IMR-90 (cell line): ENCODE results near the gene ADARB2. TPM values are rescaled to one million over a fixed set of nuclear protein-coding genes. Genes with fewer than 3 reads are reported as not detected.

ENCODE experiments used
- ATAC-seq: fragments of 200-7000 bp; cut with Tn5 transposase; 2 replicates; pipeline ENCODE4 v1.9.1; 2020; ENCODE audit warnings: low read depth, mild to moderate bottlenecking, moderate library complexity
- BruUV-seq: library from RNA; stranded (reverse); fragments of 400-500 nt; replicated peaks from 2 replicates; lab custom pipeline; 2021; lab: Mats Ljungman, UMichigan
- CTCF ChIA-PET: fragments of 300-600 bp; formaldehyde crosslinking; extraction: SDS; loops from one replicate; lab custom pipeline; 2021; ENCODE audit warnings: antibody characterized with exemption; lab: Yijun Ruan, JAX
- POLR2A ChIA-PET: fragments of 300-600 bp; sonication (Branson Sonifier 250); formaldehyde crosslinking; loops from one replicate; lab custom pipeline; 2022; ENCODE audit warnings: antibody characterized with exemption; ENCODE audit not compliant: unreplicated experiment; lab: Charles Lee
- DNase-seq: peaks from one replicate; pipeline ENCODE4 v3.0.0; 2013
- H2AFZ ChIP-seq: replicated peaks from 2 replicates; pipeline ENCODE3; 2013; ENCODE audit warnings: low read length, mild to moderate bottlenecking; ENCODE audit not compliant: poor library complexity
- H2AK5ac ChIP-seq: 2 replicates; pipeline ENCODE4 v1.6.1; 2013; ENCODE audit warnings: low read depth, low read length, inconsistent platforms
- H2AK9ac ChIP-seq: replicated peaks from 2 replicates; pipeline ENCODE3; 2013; ENCODE audit warnings: mild to moderate bottlenecking, low read depth, low read length, moderate library complexity; ENCODE audit not compliant: poor library complexity
- H2BK120ac ChIP-seq: 2 replicates; pipeline ENCODE4 v1.6.1; 2013; ENCODE audit warnings: low read depth, low read length, inconsistent platforms
- H2BK15ac ChIP-seq: 3 replicates; pipeline ENCODE4 v1.6.1; 2013; ENCODE audit warnings: low read depth, low read length, inconsistent platforms
- H2BK20ac ChIP-seq: 2 replicates; pipeline ENCODE4 v1.6.1; 2013; ENCODE audit warnings: low read depth, mild to moderate bottlenecking, inconsistent platforms, low read length, moderate library complexity
- H2BK5ac ChIP-seq: 2 replicates; pipeline ENCODE4 v1.6.1; 2013; ENCODE audit warnings: mild to moderate bottlenecking, low read depth, low read length, inconsistent platforms; ENCODE audit not compliant: poor library complexity, severe bottlenecking
- H3K14ac ChIP-seq: replicated peaks from 2 replicates; pipeline ENCODE4 v1.6.1; 2013; ENCODE audit warnings: low read depth, low read length, inconsistent platforms
- H3K18ac ChIP-seq: 2 replicates; pipeline ENCODE4 v1.6.1; 2013; ENCODE audit warnings: low read depth, low read length, control low read depth
- H3K23ac ChIP-seq: 2 replicates; pipeline ENCODE4 v1.6.1; 2013; ENCODE audit warnings: low read depth, low read length, inconsistent platforms
- H3K27ac ChIP-seq: 2 replicates; pipeline ENCODE4 v1.5.1; 2013; ENCODE audit warnings: mild to moderate bottlenecking, control low read depth, low read length; ENCODE audit not compliant: insufficient read depth
- H3K27me3 ChIP-seq: 2 replicates; pipeline ENCODE4 v1.6.1; 2013; ENCODE audit warnings: low read length; ENCODE audit not compliant: control insufficient read depth, insufficient read depth
- H3K36me3 ChIP-seq: 2 replicates; pipeline ENCODE4 v1.6.1; 2013; ENCODE audit warnings: low read length, mixed read lengths; ENCODE audit not compliant: control insufficient read depth, insufficient read depth
- H3K4ac ChIP-seq: 2 replicates; pipeline ENCODE4 v1.6.1; 2013; ENCODE audit warnings: low read depth, low read length, inconsistent platforms
- H3K4me1 ChIP-seq: 2 replicates; pipeline ENCODE4 v1.6.1; 2013; ENCODE audit warnings: low read length, mixed read lengths; ENCODE audit not compliant: control insufficient read depth, insufficient read depth
- H3K4me2 ChIP-seq: 2 replicates; pipeline ENCODE4 v1.6.1; 2013; ENCODE audit warnings: low read depth, mild to moderate bottlenecking, control low read depth, low read length, moderate library complexity
- H3K4me3 ChIP-seq: 2 replicates; pipeline ENCODE4 v1.5.1; 2013; ENCODE audit warnings: low read depth, mild to moderate bottlenecking, control low read depth, low read length, moderate library complexity; ENCODE audit not compliant: insufficient read depth
- H3K56ac ChIP-seq: 2 replicates; pipeline ENCODE4 v1.6.1; 2013; ENCODE audit warnings: low read length, inconsistent platforms; ENCODE audit not compliant: insufficient read depth; ENCODE audit errors: extremely low read depth
- H3K79me1 ChIP-seq, 2 experiments: 2 replicates each; pipeline ENCODE4 v1.6.1; 2013; ENCODE audit warnings: low read length in 2 of 2, inconsistent platforms in 1 of 2, low read depth in 1 of 2
- H3K9ac ChIP-seq: 2 replicates; pipeline ENCODE4 v1.6.1; 2013; ENCODE audit warnings: low read depth, low read length, control low read depth
- H3K9me1 ChIP-seq: 2 replicates; pipeline ENCODE4 v1.6.1; 2013; ENCODE audit warnings: low read length, inconsistent platforms; ENCODE audit not compliant: insufficient read depth
- H3K9me3 ChIP-seq: 2 replicates; pipeline ENCODE4 v1.6.1; 2013; ENCODE audit warnings: low read length; ENCODE audit not compliant: control insufficient read depth, insufficient read depth
- H4K20me1 ChIP-seq: 2 replicates; pipeline ENCODE4 v1.6.1; 2013; ENCODE audit warnings: low read length, inconsistent platforms; ENCODE audit not compliant: insufficient read depth
- H4K5ac ChIP-seq: 2 replicates; pipeline ENCODE4 v1.6.1; 2013; ENCODE audit warnings: mild to moderate bottlenecking, low read depth, low read length, control low read depth
- H4K8ac ChIP-seq, 2 experiments: 2 replicates each; pipeline ENCODE4 v1.6.1; 2013; ENCODE audit warnings: low read depth in 2 of 2, low read length in 2 of 2, control low read depth in 1 of 2, inconsistent platforms in 1 of 2
- H4K91ac ChIP-seq: 2 replicates; pipeline ENCODE4 v1.6.1; 2013; ENCODE audit warnings: low read depth, low read length, inconsistent platforms; ENCODE audit not compliant: insufficient read depth
- BHLHE40 ChIP-seq: fragments of 150-350 bp; IDR thresholded peaks from 2 replicates; pipeline ENCODE4 v1.6.1; 2016; ENCODE audit warnings: mild to moderate bottlenecking, low read depth, low read length
- CEBPB ChIP-seq: IDR thresholded peaks from 2 replicates; pipeline ENCODE4 v1.6.1; 2012; ENCODE audit warnings: low read depth, low read length, improper control_type of control experiment
- CHD1 ChIP-seq: IDR thresholded peaks from 2 replicates; pipeline ENCODE4 v1.6.1; 2012; ENCODE audit warnings: low read depth, low read length, improper control_type of control experiment
- ELK1 ChIP-seq: fragments of 150-350 bp; IDR thresholded peaks from 2 replicates; pipeline ENCODE4 v1.6.1; 2016; ENCODE audit warnings: low read depth, mild to moderate bottlenecking, low read length, moderate library complexity, borderline replicate concordance
- FOS ChIP-seq: fragments of 150-350 bp; IDR thresholded peaks from 2 replicates; pipeline ENCODE4 v1.6.1; 2016; ENCODE audit warnings: low read depth, low read length
- MAFK ChIP-seq: IDR thresholded peaks from 2 replicates; pipeline ENCODE4 v1.6.1; 2012; ENCODE audit warnings: low read depth, low read length, improper control_type of control experiment
- MAZ ChIP-seq: IDR thresholded peaks from 2 replicates; pipeline ENCODE4 v1.6.1; 2012; ENCODE audit warnings: low read depth, mild to moderate bottlenecking, low read length, improper control_type of control experiment, moderate library complexity, borderline replicate concordance
- MXI1 ChIP-seq: IDR thresholded peaks from 2 replicates; pipeline ENCODE4 v1.6.1; 2012; ENCODE audit warnings: low read depth, mild to moderate bottlenecking, low read length, moderate library complexity, borderline replicate concordance
- NFE2L2 ChIP-seq: fragments of 150-350 bp; IDR thresholded peaks from 2 replicates; pipeline ENCODE4 v1.6.1; 2016; ENCODE audit warnings: low read depth, mild to moderate bottlenecking, low read length
- POLR2A ChIP-seq: IDR thresholded peaks from 2 replicates; pipeline ENCODE4 v1.6.1; 2012; ENCODE audit warnings: mild to moderate bottlenecking, low read depth, low read length
- RAD21 ChIP-seq: IDR thresholded peaks from 2 replicates; pipeline ENCODE4 v1.6.1; 2012; ENCODE audit warnings: low read length, improper control_type of control experiment
- RCOR1 ChIP-seq: IDR thresholded peaks from 2 replicates; pipeline ENCODE4 v1.6.1; 2012; ENCODE audit warnings: mild to moderate bottlenecking, low read length, improper control_type of control experiment; ENCODE audit not compliant: insufficient replicate concordance
- RFX5 ChIP-seq: IDR thresholded peaks from 2 replicates; pipeline ENCODE4 v1.8.0; 2012; ENCODE audit warnings: low read depth, mild to moderate bottlenecking, low read length, moderate library complexity
- WGBS, 2 experiments: methylation state at CpG; one replicate each; pipeline versions ENCODE4 v1.1.5 to v1.1.7; 2013; ENCODE audit warnings: missing lambda C conversion rate in 2 of 2; ENCODE audit not compliant: insufficient read length in 1 of 2; ENCODE audit errors: extremely low coverage in 2 of 2; 5-methylcytosine and 5-hydroxymethylcytosine counted together
- dilution Hi-C: fragments of 300-500 bp; cut with HindIII; formaldehyde crosslinking; loops from one replicate; pipeline ENCODE4 v1.14.3; 2018; ENCODE audit warnings: low sequenced_read_pairs; ENCODE audit not compliant: unreplicated experiment
- in situ Hi-C: fragments of 300-500 bp; cut with MboI; formaldehyde crosslinking; loops from 3 replicates; pipeline ENCODE4 v1.14.3; 2019; ENCODE audit warnings: low sequenced_read_pairs, inconsistent platforms, mixed read lengths
- intact Hi-C: fragments of 100-400 bp; cut with micrococcal nuclease; formaldehyde crosslinking; loops from 2 replicates; pipeline ENCODE4 v1.10.0; 2022
- polyA plus RNA-seq, 3 experiments: library from polyadenylated mRNA; depleted of rRNA; stranded (reverse); fragments of >200 nt; gene quantifications; 2 replicates each; pipeline ENCODE4 v1.2.3, GENCODE V29; 2012; ENCODE audit warnings: low replicate concordance in 1 of 3
- total RNA-seq: library from RNA; depleted of rRNA; stranded (reverse); fragments of >200 nt; gene quantifications from 2 replicates; pipeline ENCODE4 v1.2.3, GENCODE V29; 2012
- TF ChIP-seq, protein P1 (sequence below): fragments of 150-350 bp; IDR thresholded peaks from 2 replicates; pipeline ENCODE4 v1.6.1; 2017; ENCODE audit warnings: mild to moderate bottlenecking, antibody characterized with exemption, low read length, low read depth

Gene ADARB2
- total and polyA plus RNA-seq, 2 of the 4 experiments (the other 2 are of a cell fraction): not detected

DNA sequence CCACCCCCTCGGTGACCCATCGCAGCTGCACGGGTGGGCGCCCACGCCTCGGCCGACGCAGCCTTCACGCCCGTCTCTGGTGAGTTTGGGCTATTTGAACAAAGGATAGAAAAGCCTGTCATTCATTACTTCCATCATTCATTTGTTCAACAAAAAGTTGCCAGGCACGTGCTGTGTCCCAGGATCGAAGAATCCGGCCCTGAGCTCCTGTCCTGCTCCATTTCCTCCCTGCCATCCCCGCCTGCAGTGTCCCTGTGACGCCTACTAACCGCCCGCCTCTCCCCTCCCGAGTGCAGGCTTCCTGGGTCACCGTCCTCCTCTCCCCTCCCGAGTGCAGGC, 341.1 kb downstream of the ADARB2 start:
- Histone ChIP-seq H2BK20ac (no peak overlapping the region), H2BK120ac (no peak overlapping the region), H3K9ac (no peak overlapping the region), H3K4ac (no peak overlapping the region), H4K20me1 (no peaks in the 10 kb centered on the region), H3K27me3 (no peaks in the 10 kb centered on the region), H2BK15ac (no peak overlapping the region), H3K9me3 (peaks cover 58% of the 10 kb centered on the region), H3K4me2 (no peak overlapping the region), H3K9me1 (no peaks in the 10 kb centered on the region), H2AK5ac (no peak overlapping the region), H3K27ac (no peak overlapping the region), H3K14ac (no peak overlapping the region), H4K91ac (no peak overlapping the region), H2BK5ac (no peak overlapping the region), H4K5ac (no peak overlapping the region), H3K79me1 (no peaks in the 10 kb centered on the region), H2AK9ac (no peak overlapping the region), H2AFZ (no peak overlapping the region), H3K36me3 (no peaks in the 10 kb centered on the region), H3K4me1 (no peaks in the 10 kb centered on the region), H3K18ac (no peak overlapping the region), H3K23ac (no peak overlapping the region), H3K56ac (no peak overlapping the region), H4K8ac (no peak overlapping the region), H3K4me3 (no peak overlapping the region)
- BruUV-seq: no TSS peak
- intact Hi-C loops (no loop called here), in situ Hi-C loops (no loop called here), dilution Hi-C loops (no loop called here)
- TF ChIP-seq NFE2L2: no peak
- TF ChIP-seq RCOR1: no peak
- no peak for TF ChIP-seq FOS
- no peak for TF ChIP-seq BHLHE40
- TF ChIP-seq MAZ: no peak
- no peak for TF ChIP-seq CEBPB
- no peak for TF ChIP-seq RAD21
- no peak for TF ChIP-seq MAFK
- TF ChIP-seq CHD1: no peak
- no peak for TF ChIP-seq ELK1
- TF ChIP-seq, protein P1, sequence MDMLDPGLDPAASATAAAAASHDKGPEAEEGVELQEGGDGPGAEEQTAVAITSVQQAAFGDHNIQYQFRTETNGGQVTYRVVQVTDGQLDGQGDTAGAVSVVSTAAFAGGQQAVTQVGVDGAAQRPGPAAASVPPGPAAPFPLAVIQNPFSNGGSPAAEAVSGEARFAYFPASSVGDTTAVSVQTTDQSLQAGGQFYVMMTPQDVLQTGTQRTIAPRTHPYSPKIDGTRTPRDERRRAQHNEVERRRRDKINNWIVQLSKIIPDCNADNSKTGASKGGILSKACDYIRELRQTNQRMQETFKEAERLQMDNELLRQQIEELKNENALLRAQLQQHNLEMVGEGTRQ: no peak
- TF ChIP-seq POLR2A: no peak
- no peak for TF ChIP-seq RFX5
- TF ChIP-seq MXI1: no peak
- ChIA-PET POLR2A (no interaction called here), CTCF (no interaction called here)
- ATAC-seq (no peak), DNase-seq (no peak)
- 81% methylated on average over 5 of the region's 20 CpGs; no CpG with 5 or more reads in 1 of the 2 experiments for WGBS, 2 experiments
